Neural progenitor cell (in vitro differentiated cells): ENCODE results near the gene NLK.

Source experiments
- CTCF ChIP-seq: fragments of 200-600 bp; sonication (generic); IDR thresholded peaks from 2 replicates; pipeline ENCODE4 v1.5.1; 2017; ENCODE audit warnings: antibody characterized with exemption, mild to moderate bottlenecking
- EZH2 ChIP-seq: fragments of 200-600 bp; sonication (generic); IDR thresholded peaks from 2 replicates; pipeline ENCODE4 v1.6.1; 2017; ENCODE audit warnings: antibody characterized with exemption, mild to moderate bottlenecking, moderate library complexity

- TF ChIP-seq CTCF (no peak), EZH2 (no peak)
Observed at GRCh38 chr17:28177351-28177750, 134.9 kb downstream of the NLK start.
